ENCODE results near the gene PTCD3.

DNA sequence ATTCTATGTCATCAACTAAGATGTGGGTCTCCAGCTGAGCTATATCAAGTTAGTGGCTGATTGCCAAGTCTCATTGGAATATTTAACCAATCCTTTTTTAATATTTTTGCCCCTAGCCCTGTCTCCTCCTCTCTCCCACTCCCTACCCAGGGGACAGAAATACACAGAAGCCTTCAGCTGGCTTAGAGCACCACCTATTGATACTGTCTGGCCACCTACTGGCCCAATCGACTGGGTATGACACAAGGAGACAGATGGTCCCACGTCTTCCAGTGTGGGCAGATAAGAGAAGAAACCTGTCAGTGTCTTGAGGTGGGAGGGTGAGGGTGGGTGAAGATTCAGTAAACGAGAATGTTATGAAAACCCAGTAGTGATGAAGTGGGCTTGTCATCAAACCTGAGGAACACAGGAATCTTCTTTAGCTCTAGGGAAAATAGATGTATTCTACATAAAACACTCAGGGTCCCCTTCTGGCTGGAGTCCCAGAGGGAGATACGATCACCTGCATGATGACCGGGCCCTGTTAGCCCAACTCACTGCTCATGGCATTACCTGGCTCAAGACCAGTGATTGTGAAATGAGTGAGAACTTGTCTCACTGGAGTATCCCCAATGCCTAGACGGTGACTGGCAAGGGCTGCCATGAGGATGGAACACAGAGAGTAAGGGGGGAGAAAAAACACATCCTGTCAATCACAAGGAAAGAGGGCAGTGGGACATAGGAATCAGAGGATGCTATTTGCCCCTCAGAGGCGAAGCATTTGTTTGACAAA lies 27.1 kb upstream of the PTCD3 start:
- no peak for TF ChIP-seq POLR2A (IDR thresholded peaks at IDR 0.05)
- TF ChIP-seq, protein P1, sequence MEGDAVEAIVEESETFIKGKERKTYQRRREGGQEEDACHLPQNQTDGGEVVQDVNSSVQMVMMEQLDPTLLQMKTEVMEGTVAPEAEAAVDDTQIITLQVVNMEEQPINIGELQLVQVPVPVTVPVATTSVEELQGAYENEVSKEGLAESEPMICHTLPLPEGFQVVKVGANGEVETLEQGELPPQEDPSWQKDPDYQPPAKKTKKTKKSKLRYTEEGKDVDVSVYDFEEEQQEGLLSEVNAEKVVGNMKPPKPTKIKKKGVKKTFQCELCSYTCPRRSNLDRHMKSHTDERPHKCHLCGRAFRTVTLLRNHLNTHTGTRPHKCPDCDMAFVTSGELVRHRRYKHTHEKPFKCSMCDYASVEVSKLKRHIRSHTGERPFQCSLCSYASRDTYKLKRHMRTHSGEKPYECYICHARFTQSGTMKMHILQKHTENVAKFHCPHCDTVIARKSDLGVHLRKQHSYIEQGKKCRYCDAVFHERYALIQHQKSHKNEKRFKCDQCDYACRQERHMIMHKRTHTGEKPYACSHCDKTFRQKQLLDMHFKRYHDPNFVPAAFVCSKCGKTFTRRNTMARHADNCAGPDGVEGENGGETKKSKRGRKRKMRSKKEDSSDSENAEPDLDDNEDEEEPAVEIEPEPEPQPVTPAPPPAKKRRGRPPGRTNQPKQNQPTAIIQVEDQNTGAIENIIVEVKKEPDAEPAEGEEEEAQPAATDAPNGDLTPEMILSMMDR (IDR thresholded peaks at IDR 0.05), result peak; percentile 38 to 89 (median 82)
